Islet of Langerhans (tissue), 1 donor: Measurements from ENCODE around the gene LHX1.

Experiments used
- FAIRE-seq: peaks from one replicate; lab custom pipeline; 2011; peaks lifted over from hg19 to GRCh38; lab: Jason Lieb, UNC

LHX1 gene

DNA sequence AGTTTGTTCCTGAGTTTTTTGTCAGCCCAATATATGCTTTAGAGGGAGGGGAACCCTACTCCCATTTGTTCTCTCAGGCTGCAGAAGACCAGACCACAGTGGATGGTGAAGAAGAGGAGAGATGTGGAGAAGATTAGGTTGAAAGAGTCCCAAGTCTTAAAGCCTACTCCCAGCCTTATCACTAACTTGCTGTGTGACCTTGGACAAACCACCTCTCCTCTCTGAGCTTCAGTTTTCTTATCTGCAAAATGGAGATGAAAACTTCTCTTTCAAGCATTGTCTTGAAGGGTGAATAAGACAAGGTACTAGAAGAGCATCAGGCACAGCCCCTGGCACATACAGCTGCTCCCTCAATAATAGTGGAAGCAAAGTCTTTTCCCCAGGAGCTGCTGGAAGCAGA, 15.1 kb upstream of the LHX1 start:
- FAIRE-seq: no peak

- no peak for FAIRE-seq
Observed at GRCh38 chr17:36923814-36924221, 13.5 kb upstream of the LHX1 start.

DNA sequence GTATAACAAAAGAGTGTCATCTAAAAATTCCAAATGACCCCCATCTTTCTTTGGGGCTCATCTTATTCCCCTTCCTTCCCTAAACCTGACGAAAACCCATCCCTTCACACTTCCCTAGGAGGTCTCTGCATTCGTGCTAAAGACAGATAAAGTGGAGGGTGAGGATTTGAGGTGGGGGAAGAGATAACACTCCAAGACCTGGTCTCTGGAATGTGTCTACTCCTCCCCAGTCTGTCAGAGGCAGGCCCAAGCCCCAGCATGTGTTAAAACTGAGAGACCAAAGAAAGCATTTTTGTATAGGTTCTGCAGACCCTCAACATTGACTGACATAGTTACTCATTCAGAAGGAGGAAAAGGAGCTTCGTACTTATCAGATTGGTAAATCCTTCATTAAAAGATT, 11.0 kb upstream of the LHX1 start:
- no peak for FAIRE-seq

DNA sequence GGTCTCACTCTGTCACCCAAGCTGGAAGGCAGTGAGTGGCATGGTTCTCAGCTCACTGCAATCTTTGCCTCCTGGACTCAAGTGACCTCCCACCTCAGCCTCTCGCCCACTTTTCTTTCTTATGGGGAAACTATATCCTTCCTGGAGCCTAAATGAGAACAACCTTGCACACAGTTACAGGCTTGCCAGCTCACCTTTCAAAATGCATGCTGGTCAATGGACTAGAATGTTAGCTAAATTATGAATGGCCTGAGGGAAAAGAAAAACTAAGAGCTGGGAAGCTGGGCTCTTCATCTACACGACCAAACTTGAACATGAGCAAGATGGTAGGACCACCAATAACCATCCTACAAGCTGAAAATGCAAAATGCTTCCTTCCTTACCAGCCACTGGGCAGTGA, 10.6 kb upstream of the LHX1 start:
- no peak for FAIRE-seq

GRCh38 chr17:36928471-36929345, 8.6 kb upstream of the LHX1 start:
- FAIRE-seq: no peak

DNA sequence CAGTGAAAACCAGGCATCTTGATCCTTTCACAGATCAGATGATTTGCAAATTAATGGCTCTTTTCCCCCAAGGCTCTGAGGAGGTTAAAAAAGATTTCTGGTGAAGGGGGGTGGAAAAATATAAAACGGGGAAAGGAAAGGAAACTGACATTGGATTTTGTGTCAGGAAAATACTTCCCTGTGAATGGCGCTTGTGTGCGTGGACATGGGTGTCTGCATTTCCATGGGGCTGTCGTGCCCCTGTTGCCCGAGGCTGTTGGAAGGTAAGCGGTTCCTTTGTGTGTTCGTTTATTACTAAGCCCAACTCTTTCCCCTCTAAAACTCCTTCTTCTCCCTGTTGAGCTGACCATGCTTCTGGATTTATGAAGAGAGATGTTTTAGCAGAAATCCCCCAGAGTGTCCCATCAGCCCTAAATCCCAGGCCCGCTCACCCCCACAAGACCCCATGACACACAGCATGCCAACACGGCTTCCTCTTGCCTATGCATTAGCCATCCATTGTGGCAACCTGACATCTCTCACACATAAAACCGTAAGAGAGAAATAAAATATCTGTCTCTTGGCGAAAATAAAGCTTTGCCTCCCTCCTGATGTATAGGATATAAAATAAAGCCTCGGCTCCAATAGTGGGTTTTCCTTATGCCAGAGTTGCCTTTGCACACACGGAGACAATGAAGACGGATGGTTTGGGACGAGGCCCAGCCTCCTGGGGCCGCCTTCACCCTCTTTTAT, 7.3 kb upstream of the LHX1 start:
- FAIRE-seq: no peak

DNA sequence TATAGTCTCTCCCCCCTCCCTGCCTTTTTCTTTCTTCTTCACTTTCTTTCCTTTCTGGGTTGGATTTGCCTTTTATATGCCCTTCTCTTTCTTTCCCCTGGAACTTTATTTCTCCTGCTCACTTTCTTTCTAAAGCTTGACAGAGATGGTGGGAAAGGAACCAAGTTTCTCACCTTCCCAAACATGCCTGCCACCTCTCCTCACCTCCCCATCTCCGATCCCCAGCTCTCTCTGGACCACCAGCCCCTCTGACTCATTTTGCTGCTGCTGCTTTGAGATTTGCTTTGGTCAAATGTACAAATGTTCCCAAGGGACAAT, 6.7 kb upstream of the LHX1 start:
- FAIRE-seq: no peak

- no peak for FAIRE-seq
Observed at GRCh38 chr17:36931096-36931696, 6.1 kb upstream of the LHX1 start.

- no peak for FAIRE-seq
Observed at GRCh38 chr17:36931697-36932382, 5.4 kb upstream of the LHX1 start.

DNA sequence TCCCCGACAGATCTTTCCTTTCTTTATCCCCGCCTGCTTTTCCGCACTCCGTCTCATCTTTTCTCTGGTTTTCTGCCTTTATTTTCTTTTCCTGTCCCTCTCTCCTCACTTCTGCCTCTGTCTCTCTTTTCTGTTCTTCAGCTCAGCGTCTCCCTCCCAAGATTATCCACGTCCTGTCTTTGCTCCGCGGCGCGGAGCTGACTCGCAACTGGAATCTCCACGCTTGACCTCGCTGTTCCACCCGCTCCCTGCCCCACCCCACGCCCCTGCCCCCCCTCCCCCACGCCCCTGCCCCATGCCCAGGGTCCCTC, 4.9 kb upstream of the LHX1 start:
- FAIRE-seq: no peak

DNA sequence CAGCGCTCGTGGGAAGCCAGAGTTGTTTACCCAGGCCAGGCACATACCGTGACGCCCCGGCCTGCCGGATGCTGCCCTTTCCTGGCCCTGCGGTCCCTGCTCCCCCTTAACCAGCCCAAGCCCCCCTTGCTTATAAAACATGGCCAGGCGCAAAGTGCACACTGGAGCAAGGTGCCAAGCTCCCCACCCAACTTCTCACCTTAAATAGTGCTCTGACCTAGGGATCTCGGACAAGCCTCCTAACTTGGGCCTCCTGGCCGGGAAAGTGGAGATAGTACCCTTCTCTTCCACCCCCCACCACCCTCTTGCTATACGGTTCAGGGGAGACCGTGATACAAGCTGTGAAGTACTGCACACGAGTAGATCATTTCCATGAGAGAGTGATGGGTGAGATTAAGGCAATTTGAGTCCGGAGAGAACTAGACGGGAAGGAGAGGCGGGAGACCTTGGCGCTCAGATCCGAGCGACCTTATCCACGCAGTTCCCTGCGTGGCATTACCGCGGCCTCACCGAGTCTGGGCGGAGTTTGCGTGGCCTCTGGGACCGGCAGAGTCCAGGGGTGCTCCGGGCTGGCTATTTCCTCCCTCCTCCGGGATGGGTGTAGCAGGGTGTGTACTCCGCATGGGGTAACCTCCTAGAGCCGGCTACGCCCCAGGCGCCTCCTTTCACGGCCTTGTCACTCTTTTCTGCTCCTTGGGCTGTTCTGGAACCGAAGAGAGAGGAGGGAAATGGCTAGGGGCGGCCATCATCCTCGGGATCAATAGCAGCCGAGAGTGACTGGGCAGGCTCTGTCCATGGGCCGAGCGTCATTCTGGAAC, 4.4 kb upstream of the LHX1 start:
- FAIRE-seq: no peak

GRCh38 chr17:36933512-36934143, 3.6 kb upstream of the LHX1 start:
- no peak for FAIRE-seq

- FAIRE-seq: no peak
Observed at GRCh38 chr17:36934144-36934691, 3.1 kb upstream of the LHX1 start.

DNA sequence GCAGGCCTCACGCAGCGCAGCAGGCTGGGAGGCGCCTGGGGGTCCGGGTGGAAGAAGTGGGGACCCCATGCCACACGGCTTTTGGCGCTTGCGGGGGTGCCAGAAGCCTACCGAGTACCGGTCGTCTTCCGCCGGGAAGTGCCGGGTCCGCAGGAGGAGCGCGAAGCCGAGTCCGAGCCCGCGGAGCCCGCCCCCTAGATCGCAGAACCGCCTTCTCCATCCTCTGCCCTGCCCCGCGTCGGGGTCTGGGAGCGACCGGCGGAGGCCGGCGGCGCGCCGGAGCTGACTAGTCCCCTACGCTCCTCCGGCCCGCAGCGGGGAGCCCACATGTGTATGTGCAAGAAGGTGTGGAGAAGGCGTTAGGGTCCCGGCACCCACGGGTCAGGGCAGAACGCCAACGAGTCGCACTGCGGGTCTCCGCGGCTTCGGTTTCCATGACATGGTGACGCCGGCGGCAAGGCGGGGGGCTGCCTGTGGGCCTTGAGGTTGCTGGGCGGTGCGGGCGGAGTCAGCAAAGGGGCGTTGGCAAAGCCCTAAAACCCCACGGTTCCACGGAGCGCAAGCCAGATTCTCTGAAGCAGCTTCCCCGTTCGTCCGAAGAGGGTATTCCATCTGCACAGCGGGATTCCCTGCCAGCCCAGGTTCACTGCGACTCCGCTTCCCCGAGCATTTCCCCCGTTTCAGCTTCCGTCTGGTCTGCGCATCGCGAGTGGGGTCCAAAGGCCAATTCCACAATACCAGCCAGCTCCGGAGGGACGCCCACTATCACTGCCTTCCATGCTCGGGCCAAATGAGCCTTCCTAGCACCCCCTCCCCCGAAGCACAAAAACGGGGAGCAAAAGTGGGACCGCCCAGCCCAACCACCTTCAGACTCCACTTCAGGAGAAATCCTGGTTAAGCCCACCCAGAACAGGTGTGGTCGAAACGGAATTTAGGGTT, 2.3 kb upstream of the LHX1 start:
- FAIRE-seq: no peak

DNA sequence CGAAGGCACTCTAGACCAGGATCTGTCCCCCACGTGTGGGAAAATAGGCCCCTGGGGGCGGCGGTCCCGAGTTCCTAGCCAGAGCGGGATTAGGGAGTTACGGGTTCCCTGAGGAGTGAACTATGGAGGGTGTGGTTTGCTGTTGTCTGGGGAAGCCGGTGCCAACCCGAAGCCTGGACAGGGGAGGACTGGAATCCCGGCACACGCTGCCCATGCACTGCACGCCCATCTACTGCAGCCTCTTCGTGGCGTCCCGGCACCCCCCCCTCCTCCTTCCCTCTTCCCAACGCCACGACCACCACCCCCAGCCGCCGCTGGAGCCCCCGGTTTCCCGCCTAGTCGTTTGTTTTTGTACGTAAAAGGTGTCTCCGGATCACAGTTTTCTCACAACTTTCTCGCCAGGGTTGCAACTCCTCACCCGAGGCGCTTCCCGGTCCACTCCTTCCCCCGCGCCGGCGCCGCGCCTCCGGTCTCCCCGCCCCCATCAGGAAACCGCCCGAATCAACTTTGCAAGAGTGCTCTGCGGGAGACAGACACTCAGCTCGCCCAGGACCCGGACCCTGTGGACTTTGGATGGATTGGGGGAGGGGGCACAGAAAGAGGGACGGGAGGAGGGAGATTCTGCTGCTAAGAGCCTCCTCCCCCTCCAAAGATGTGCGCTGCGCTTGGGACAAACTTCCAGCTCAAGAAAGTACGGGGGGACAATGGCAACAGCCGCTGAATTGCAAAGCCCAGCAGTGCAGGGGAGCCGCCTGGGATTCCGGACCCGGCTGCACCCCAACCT, 1.4 kb upstream of the LHX1 start:
- FAIRE-seq: no peak

DNA sequence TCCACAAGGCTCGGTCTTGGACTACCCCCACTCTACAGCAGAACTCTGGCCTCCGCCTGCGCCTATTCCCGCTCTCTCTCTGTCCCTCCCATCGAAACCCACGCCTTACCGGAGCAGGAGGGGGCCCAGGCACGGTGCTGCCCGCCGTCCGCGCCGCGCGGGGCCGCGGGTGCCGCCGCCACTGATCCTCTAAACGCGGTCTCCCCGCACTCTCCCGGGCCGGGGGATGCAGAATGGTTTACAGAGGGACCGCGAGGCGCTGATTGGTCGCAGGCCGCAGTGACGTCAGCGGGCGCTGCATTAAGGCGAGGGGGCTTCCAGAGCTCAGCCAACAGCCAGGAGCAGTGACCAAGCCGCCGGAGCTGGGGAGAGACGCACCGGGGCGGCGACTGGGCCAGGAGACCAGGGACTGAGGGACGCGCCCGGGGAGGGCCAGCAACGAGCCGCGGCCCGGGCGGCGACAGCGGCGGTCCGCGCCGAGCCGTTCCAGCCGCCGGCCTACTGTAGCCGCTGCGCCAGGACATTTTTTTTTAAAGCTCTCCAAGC, 747 bp upstream of the LHX1 start:
- FAIRE-seq: no peak

DNA sequence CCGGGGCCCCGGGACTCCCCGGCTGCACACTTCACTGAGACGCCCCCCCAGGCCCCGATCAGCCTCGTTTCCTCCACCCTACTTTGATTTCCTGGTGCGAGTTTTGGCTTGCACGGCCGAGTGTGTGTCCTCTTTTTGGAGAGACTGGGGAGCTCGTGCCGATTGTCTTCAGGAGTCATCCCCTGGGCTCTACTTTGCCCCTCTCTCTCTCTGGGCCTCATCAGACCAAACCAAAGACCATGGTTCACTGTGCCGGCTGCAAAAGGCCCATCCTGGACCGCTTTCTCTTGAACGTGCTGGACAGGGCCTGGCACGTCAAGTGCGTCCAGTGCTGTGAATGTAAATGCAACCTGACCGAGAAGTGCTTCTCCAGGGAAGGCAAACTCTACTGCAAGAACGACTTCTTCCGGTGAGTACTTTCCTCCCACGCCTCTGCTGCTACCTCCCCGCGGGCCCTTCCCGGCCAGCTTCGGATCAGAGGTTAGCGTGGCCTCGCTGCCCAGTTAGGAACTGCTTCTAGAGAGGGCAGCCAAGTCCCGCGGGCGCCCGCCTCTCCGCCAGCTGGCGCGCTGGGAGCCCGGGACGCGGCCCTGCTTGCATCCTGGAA, 787 bp downstream of the LHX1 start:
- FAIRE-seq: no peak

DNA sequence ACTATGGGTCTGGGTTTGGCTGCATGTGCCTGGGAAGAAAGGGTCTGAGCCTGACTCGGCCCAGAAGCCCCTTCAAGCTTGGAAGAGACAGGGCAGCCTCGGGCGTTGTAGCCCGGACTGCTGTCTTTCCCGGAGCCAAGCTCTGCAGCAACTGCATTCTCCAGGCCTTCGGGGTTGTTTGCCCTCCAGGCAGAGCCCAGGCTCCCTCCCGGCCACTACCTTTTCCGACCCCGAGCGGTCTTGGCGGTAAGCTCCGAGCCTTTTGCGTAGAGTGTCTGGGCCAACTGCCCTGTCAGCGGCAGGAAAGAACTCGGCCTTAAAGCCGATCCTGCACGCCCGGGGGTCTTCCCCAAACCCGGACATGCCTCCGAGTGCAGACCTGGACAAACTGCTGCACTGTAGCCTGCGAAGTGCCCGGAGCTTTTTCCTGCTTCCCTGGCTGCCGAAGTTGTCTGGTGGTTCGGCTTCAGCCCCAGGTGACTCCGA, 1.3 kb downstream of the LHX1 start:
- FAIRE-seq: no peak
